Skeletal muscle tissue (tissue), 4 donors: Measurements from ENCODE around the gene ZNF44. TPM values are rescaled to one million over a fixed set of nuclear protein-coding genes. Genes with fewer than 3 reads are reported as not detected.

Source experiments
- H3K27ac ChIP-seq: one replicate; pipeline ENCODE4 v1.7.0; 2013; ENCODE audit warnings: mild to moderate bottlenecking, low read depth, low read length, inconsistent platforms
- H3K27me3 ChIP-seq, 3 donors: one replicate each; pipeline ENCODE4 v1.7.0; 2013; ENCODE audit warnings: low read length in 3 of 3; ENCODE audit not compliant: control insufficient read depth in 3 of 3, insufficient read depth in 3 of 3
- H3K36me3 ChIP-seq, 3 donors: one replicate each; pipeline ENCODE4 v1.7.0; 2013; ENCODE audit warnings: low read length in 3 of 3; ENCODE audit not compliant: control insufficient read depth in 3 of 3, insufficient read depth in 3 of 3
- H3K4me1 ChIP-seq, 3 donors: one replicate each; pipeline ENCODE4 v1.7.0; 2013; ENCODE audit warnings: low read length in 3 of 3, mild to moderate bottlenecking in 3 of 3; ENCODE audit not compliant: control insufficient read depth in 3 of 3, insufficient read depth in 3 of 3
- H3K4me3 ChIP-seq, 3 donors: one replicate each; pipeline ENCODE4 v1.7.0; 2013; ENCODE audit warnings: low read length in 3 of 3
- H3K9ac ChIP-seq, 3 donors: one replicate each; pipeline ENCODE4 v1.7.0; 2013; ENCODE audit warnings: low read length in 3 of 3, mild to moderate bottlenecking in 3 of 3, moderate library complexity in 2 of 3, low read depth in 1 of 3
- H3K9me3 ChIP-seq, 3 donors: one replicate each; pipeline ENCODE4 v1.7.0; 2013; ENCODE audit warnings: low read length in 3 of 3; ENCODE audit not compliant: control insufficient read depth in 3 of 3
- total RNA-seq: library from RNA; depleted of rRNA; stranded (reverse); fragments of >200 nt; gene quantifications from one replicate; pipeline ENCODE4 v1.2.3, GENCODE V29; 2014
- donor health status: Osteomylitis.

The ZNF44 gene
- total RNA-seq, 1 donor from 2014 or later = 13.6 TPM

GRCh38 chr19:12230751-12231733 lies 63.6 kb downstream of the ZNF44 start:
- Histone ChIP-seq H3K9ac (no peak overlapping the region), H3K27ac (no peak overlapping the region), H3K27me3 (no peaks in the 10 kb centered on the region), H3K36me3 (peaks cover 16 to 19% (median 16%) of the 10 kb centered on the region in 3 donors), H3K4me1 (no peaks in the 10 kb centered on the region), H3K9me3 (no peaks in the 10 kb centered on the region), H3K4me3 (no peak overlapping the region)

GRCh38 chr19:12229990-12230389 lies 64.7 kb downstream of the ZNF44 start:
- no peak overlapping the region for H3K4me3 ChIP-seq
- no peaks in the 10 kb centered on the region for H3K27me3 ChIP-seq
- H3K9me3 ChIP-seq = no peaks in the 10 kb centered on the region
- H3K27ac ChIP-seq = no peak overlapping the region
- no peak overlapping the region for H3K9ac ChIP-seq
- peaks cover 16 to 25% (median 25%) of the 10 kb centered on the region in 3 donors for H3K36me3 ChIP-seq
- no peaks in the 10 kb centered on the region for H3K4me1 ChIP-seq

- Histone ChIP-seq H3K4me1 (no peaks in the 10 kb centered on the region), H3K27me3 (no peaks in the 10 kb centered on the region), H3K9ac (no peak overlapping the region), H3K9me3 (peaks cover 0 to 2% (median 0%) of the 10 kb centered on the region in 3 donors), H3K4me3 (no peak overlapping the region), H3K36me3 (peaks cover 6 to 19% (median 14%) of the 10 kb centered on the region in 3 donors), H3K27ac (no peak overlapping the region)
These were observed 70.0 kb downstream of the ZNF44 start for GRCh38 chr19:12224676-12225075.

- Histone ChIP-seq H3K9me3 (peaks cover 0 to 2% (median 0%) of the 10 kb centered on the region in 3 donors), H3K4me3 (no peak overlapping the region), H3K27me3 (no peaks in the 10 kb centered on the region), H3K27ac (no peak overlapping the region), H3K9ac (no peak overlapping the region), H3K36me3 (peaks cover 6 to 19% (median 14%) of the 10 kb centered on the region in 3 donors), H3K4me1 (no peaks in the 10 kb centered on the region)
These were observed 71.6 kb downstream of the ZNF44 start for GRCh38 chr19:12222980-12223630.

Other genes with a start within 250 kb of the ZNF44 start
- gene ZNF878, start 241.9 kb downstream of the ZNF44 start, total RNA-seq = 0.52 TPM
- 9.4 TPM for gene ZNF844, start 230.2 kb downstream of the ZNF44 start, total RNA-seq
- gene ZNF20, start 154.5 kb downstream of the ZNF44 start, total RNA-seq = 2.1 TPM
- 7.3 TPM for gene ZNF625, start 138.1 kb downstream of the ZNF44 start, total RNA-seq
- 8.4 TPM for gene ZNF136, start 131.8 kb downstream of the ZNF44 start, total RNA-seq
- gene ZNF563, start 38.8 kb upstream of the ZNF44 start, total RNA-seq = 3.1 TPM
- gene ZNF442, start 70.8 kb upstream of the ZNF44 start, total RNA-seq = 4.2 TPM
- gene ZNF799, start 106.4 kb upstream of the ZNF44 start, total RNA-seq = 5.7 TPM
- 4.7 TPM for gene ZNF443, start 146.1 kb upstream of the ZNF44 start, total RNA-seq
- 5.7 TPM for gene ZNF709, start 189.9 kb upstream of the ZNF44 start, total RNA-seq